PFSK-1 (cell line): Measurements from ENCODE around the gene RARA.

ENCODE experiments used
- FOXP2 ChIP-seq: optimal IDR thresholded peaks from 2 replicates; pipeline ENCODE3; 2011; ENCODE audit warnings: borderline replicate concordance, control low read depth, inconsistent platforms; ENCODE audit not compliant: insufficient read depth; ENCODE audit errors: extremely low read length, extremely low read depth
- POLR2AphosphoS5 ChIP-seq: IDR thresholded peaks from 2 replicates; pipeline ENCODE4 v1.6.1; 2012; ENCODE audit warnings: low read depth, mild to moderate bottlenecking, control low read depth, low read length, moderate library complexity
- REST ChIP-seq, 2 experiments: IDR thresholded peaks; 2 replicates each; pipeline versions ENCODE4 v1.6.1 to v1.8.0; 2011 to 2012; ENCODE audit warnings: low read depth in 2 of 2, low read length in 2 of 2, control low read depth in 1 of 2, inconsistent platforms in 1 of 2, mild to moderate bottlenecking in 1 of 2, moderate library complexity in 1 of 2; ENCODE audit not compliant: insufficient read depth in 1 of 2
- SIN3A ChIP-seq: IDR thresholded peaks from 2 replicates; pipeline ENCODE4 v1.6.1; 2012; ENCODE audit warnings: mild to moderate bottlenecking, low read length, moderate library complexity, borderline replicate concordance; ENCODE audit not compliant: insufficient read depth
- TAF1 ChIP-seq: IDR thresholded peaks from 2 replicates; pipeline ENCODE4 v1.6.1; 2012; ENCODE audit warnings: low read length, control low read depth, borderline replicate concordance; ENCODE audit not compliant: insufficient read depth

The RARA gene

GRCh38 chr17:40322358-40323315, 13.7 kb downstream of the RARA start:
- TF ChIP-seq SIN3A (peak; percentile 84; the same call in 1 of the 2 replicates), POLR2AphosphoS5 (no peak), REST (IDR thresholded peaks at IDR 0.05; ENCODE audit: insufficient read depth in 1 of 2, low read depth in 2 of 2, low read length in 2 of 2) (no peak), FOXP2 (no peak)

- TF ChIP-seq REST (IDR thresholded peaks at IDR 0.05; ENCODE audit: insufficient read depth in 1 of 2, low read depth in 2 of 2, low read length in 2 of 2) (no peak), SIN3A (no peak), POLR2AphosphoS5 (no peak), TAF1 (no peak), FOXP2 (no peak)
These were observed 14.7 kb downstream of the RARA start for GRCh38 chr17:40323391-40324381.

GRCh38 chr17:40325156-40326013, 16.4 kb downstream of the RARA start:
- TF ChIP-seq POLR2AphosphoS5, result no peak
- no peak for TF ChIP-seq SIN3A
- no peak for TF ChIP-seq REST (IDR thresholded peaks at IDR 0.05; ENCODE audit: insufficient read depth in 1 of 2, low read depth in 2 of 2, low read length in 2 of 2)
- TF ChIP-seq FOXP2, result no peak
- TF ChIP-seq TAF1, result no peak

- no peak for TF ChIP-seq REST (IDR thresholded peaks at IDR 0.05; ENCODE audit: insufficient read depth in 1 of 2, low read depth in 2 of 2, low read length in 2 of 2)
- no peak for TF ChIP-seq FOXP2
- TF ChIP-seq SIN3A, result no peak
- TF ChIP-seq TAF1, result no peak
- TF ChIP-seq POLR2AphosphoS5, result no peak
These were observed 17.2 kb downstream of the RARA start for GRCh38 chr17:40326014-40326831.
